ENCODE data around the gene INTS13. TPM values are rescaled to one million over a fixed set of nuclear protein-coding genes. Genes with fewer than 3 reads are reported as not detected.

Gene INTS13
- total and polyA plus RNA-seq, 12 donors, result 14.1 to 22.2 (median 18.2) TPM

DNA sequence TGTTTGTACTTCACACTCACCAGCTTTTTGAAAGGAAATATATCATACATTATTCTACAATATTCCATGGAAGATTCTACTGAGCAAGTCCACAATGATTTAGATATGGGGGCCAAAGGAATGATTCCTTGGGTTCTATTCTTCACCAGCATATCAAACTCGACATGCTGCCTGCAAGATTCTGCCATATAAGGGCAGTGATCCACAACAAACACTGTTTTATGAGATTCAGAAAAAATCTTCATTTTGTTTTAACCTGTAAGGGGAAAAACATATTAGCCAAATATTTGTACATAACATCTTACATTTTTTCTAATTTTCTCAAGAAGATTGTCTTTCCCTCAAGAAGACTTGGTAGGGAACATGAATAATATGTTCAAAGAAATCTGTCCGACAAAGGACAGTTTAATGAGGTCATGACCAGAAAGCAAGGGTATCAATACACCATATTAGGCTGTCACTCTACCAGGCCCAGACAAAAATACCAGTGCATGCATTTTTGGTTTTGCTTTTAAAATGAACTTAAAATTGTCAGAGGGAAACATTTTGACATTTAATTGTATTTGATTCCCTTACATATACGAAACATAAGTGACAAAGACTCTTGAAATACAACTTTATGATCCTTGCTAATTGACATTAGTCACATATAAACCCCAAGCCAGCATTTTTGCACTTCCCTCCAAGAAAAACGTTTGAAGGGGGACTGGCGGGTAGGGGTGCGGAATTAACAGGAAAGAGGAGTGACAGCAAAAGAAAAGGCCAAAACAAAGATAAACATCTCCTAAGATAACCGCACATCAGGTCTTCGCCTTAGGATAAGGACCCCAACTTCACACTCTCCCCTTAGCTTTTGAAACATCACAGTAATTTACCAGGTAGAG lies 980 bp downstream of the INTS13 start:
- Histone ChIP-seq H3K36me3 (peaks cover 0 to 20% (median 3%) of the 10 kb centered on the region in 9 donors), H3K4me3 (peak overlapping the region; percentile 60 to 92 (median 86)), H3K27me3 (no peaks in the 10 kb centered on the region), H3K9me3 (no peaks in the 10 kb centered on the region), H3K4me1 (peaks cover 0 to 58% (median 49%) of the 10 kb centered on the region in 9 donors), H3K27ac (peak overlapping the region; percentile 86 to 99 (median 96))
- TF ChIP-seq, protein P1, sequence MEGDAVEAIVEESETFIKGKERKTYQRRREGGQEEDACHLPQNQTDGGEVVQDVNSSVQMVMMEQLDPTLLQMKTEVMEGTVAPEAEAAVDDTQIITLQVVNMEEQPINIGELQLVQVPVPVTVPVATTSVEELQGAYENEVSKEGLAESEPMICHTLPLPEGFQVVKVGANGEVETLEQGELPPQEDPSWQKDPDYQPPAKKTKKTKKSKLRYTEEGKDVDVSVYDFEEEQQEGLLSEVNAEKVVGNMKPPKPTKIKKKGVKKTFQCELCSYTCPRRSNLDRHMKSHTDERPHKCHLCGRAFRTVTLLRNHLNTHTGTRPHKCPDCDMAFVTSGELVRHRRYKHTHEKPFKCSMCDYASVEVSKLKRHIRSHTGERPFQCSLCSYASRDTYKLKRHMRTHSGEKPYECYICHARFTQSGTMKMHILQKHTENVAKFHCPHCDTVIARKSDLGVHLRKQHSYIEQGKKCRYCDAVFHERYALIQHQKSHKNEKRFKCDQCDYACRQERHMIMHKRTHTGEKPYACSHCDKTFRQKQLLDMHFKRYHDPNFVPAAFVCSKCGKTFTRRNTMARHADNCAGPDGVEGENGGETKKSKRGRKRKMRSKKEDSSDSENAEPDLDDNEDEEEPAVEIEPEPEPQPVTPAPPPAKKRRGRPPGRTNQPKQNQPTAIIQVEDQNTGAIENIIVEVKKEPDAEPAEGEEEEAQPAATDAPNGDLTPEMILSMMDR (IDR thresholded peaks at IDR 0.05), result no peak
- 16 to 20% methylated on average over 8 of the region's 8 CpGs for WGBS, 2 donors
- DNase-seq (no peak), ATAC-seq (no peak)
- intact Hi-C loops (cut with DNase I), result loop anchor here in 8 of 10 donors (5.0 to 10.0 kb wide), 4 partner anchors 76 to 368 kb away; partner anchors contain the start of genes TM7SF3 (in 6 of the 8) and STK38L (in 1 of the 8)

- Histone ChIP-seq H3K27ac (peak overlapping the region in 1 of 10 donors; percentile 98), H3K27me3 (no peaks in the 10 kb centered on the region), H3K4me1 (peaks cover 0 to 48% (median 39%) of the 10 kb centered on the region in 9 donors), H3K9me3 (no peaks in the 10 kb centered on the region), H3K36me3 (peaks cover 0 to 29% (median 3%) of the 10 kb centered on the region in 9 donors), H3K4me3 (peak overlapping the region in 1 of 10 donors; percentile 89)
- no peak for ATAC-seq
- TF ChIP-seq, protein P1 (IDR thresholded peaks at IDR 0.05), result no peak
- intact Hi-C loops (cut with DNase I), result loop anchor here in 8 of 10 donors (5.0 to 10.0 kb wide), 4 partner anchors 76 to 369 kb away; partner anchors contain the start of genes TM7SF3 (in 6 of the 8) and STK38L (in 1 of the 8)
- no peak for DNase-seq
- 82% methylated on average over 7 of the region's 7 CpGs for WGBS, 2 donors
Observed at GRCh38 chr12:26935636-26936378, 2.0 kb downstream of the INTS13 start.

- H3K27ac ChIP-seq, result no peak overlapping the region
- H3K4me1 ChIP-seq, result peaks cover 0 to 4% (median 0%) of the 10 kb centered on the region in 9 donors
- no peak for DNase-seq
- H3K4me3 ChIP-seq, result no peak overlapping the region
- 96 to 97% methylated on average over 2 of the region's 2 CpGs for WGBS, 2 donors
- ATAC-seq, result no peak
- intact Hi-C loops (cut with DNase I), result no loop called here
- TF ChIP-seq, protein P1 (IDR thresholded peaks at IDR 0.05), result no peak
- H3K36me3 ChIP-seq, result peaks cover 0 to 83% (median 20%) of the 10 kb centered on the region in 9 donors
- no peaks in the 10 kb centered on the region for H3K9me3 ChIP-seq
- H3K27me3 ChIP-seq, result no peaks in the 10 kb centered on the region
Observed at GRCh38 chr12:26929590-26929989, 8.2 kb downstream of the INTS13 start.

DNA sequence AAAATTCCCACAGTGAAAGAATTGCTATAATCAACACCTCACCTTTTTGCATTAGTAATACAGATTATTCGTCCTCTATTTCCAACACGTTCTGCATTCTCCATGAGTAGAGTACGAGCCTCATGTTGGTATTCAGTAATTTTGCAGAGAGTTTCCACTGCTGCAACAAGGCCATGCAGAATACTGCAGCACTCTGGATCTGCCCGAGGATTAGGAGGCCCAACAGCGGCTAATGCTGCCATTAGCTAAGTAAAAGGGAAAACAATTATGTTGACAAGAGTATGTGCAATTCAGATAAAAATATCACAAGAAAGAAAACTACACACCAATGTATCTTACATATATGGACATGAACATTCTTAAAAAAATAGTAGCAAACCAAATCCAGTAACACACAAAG lies 9.1 kb downstream of the INTS13 start:
- H3K27ac ChIP-seq, result no peak overlapping the region
- H3K27me3 ChIP-seq, result no peaks in the 10 kb centered on the region
- ATAC-seq (no peak), DNase-seq (no peak)
- no peaks in the 10 kb centered on the region for H3K4me1 ChIP-seq
- 94 to 96% methylated on average over 5 of the region's 5 CpGs for WGBS, 2 donors
- H3K36me3 ChIP-seq, result peaks cover 0 to 90% (median 29%) of the 10 kb centered on the region in 9 donors
- no peak overlapping the region for H3K4me3 ChIP-seq
- no peaks in the 10 kb centered on the region for H3K9me3 ChIP-seq
- intact Hi-C loops (cut with DNase I), result no loop called here
- TF ChIP-seq, protein P1 (IDR thresholded peaks at IDR 0.05), result no peak

Data from heart right ventricle (tissue), 16 donors.